Stomach (tissue), 4 donors: Measurements from ENCODE around the gene MAP3K19.

ENCODE experiments used
- EP300 ChIP-seq: sonication (generic); formaldehyde crosslinking; IDR thresholded peaks from one replicate; pipeline ENCODE4 v1.6.1; 2017; ENCODE audit warnings: antibody characterized with exemption
- POLR2A ChIP-seq, 4 donors: fragments of 450-650 bp; IDR thresholded peaks; one replicate each; pipeline ENCODE4 v1.6.1; 2016; ENCODE audit warnings: antibody characterized with exemption in 4 of 4, control low read depth in 2 of 4, mild to moderate bottlenecking in 1 of 4, moderate library complexity in 1 of 4
- POLR2AphosphoS5 ChIP-seq, 3 donors: sonication (generic); formaldehyde crosslinking; IDR thresholded peaks; one replicate each; pipeline ENCODE4 v1.6.1; 2016; ENCODE audit warnings: antibody characterized with exemption in 3 of 3
- TF ChIP-seq, protein P1 (sequence below), 7 experiments: fragments of 450-650 bp in 4 of 7; fragments of 200-600 bp in 3 of 7; sonication (generic) in 3 of 7; IDR thresholded peaks; one replicate each; pipeline ENCODE4 v1.5.1; 2016 to 2019; ENCODE audit warnings: antibody characterized with exemption in 7 of 7, control low read depth in 2 of 7, mild to moderate bottlenecking in 1 of 7

DNA sequence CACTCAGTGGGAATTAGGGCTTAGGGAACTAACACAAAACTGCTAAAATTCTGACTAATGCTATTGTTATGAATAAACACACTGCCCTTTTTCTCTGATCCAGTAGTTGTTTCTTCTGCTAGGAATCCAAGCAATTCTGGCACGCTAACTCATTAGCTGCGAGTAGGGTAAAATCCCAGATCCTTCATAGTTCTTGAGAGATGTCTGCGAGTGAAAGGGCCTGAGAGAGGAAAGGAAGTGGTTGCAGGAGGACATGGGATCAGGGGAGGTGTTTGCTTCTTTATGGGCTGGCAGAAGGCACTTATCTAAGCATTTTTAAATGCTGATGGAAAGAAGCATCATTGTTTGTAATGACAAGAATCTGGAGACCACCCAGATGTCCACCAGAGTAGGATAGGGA lies 9.4 kb downstream of the MAP3K19 start:
- TF ChIP-seq, protein P1, sequence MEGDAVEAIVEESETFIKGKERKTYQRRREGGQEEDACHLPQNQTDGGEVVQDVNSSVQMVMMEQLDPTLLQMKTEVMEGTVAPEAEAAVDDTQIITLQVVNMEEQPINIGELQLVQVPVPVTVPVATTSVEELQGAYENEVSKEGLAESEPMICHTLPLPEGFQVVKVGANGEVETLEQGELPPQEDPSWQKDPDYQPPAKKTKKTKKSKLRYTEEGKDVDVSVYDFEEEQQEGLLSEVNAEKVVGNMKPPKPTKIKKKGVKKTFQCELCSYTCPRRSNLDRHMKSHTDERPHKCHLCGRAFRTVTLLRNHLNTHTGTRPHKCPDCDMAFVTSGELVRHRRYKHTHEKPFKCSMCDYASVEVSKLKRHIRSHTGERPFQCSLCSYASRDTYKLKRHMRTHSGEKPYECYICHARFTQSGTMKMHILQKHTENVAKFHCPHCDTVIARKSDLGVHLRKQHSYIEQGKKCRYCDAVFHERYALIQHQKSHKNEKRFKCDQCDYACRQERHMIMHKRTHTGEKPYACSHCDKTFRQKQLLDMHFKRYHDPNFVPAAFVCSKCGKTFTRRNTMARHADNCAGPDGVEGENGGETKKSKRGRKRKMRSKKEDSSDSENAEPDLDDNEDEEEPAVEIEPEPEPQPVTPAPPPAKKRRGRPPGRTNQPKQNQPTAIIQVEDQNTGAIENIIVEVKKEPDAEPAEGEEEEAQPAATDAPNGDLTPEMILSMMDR (IDR thresholded peaks at IDR 0.05): no peak
- TF ChIP-seq POLR2A (IDR thresholded peaks at IDR 0.05): no peak
- no peak for TF ChIP-seq POLR2AphosphoS5 (IDR thresholded peaks at IDR 0.05)
- no peak for TF ChIP-seq EP300
